Endothelial cell (in vitro differentiated cells): ENCODE data around the gene ZNF182. TPM values are rescaled to one million over a fixed set of nuclear protein-coding genes. Genes with fewer than 3 reads are reported as not detected.

ENCODE experiments used
- DNase-seq: peaks from one replicate; pipeline ENCODE4 v3.0.0; 2021; ENCODE audit warnings: low spot score
- H3K27ac Mint-ChIP-seq: one replicate; pipeline ENCODE4 v1.8.0; 2021; ENCODE audit warnings: mixed read lengths, inconsistent platforms; ENCODE audit not compliant: unreplicated experiment
- H3K27me3 Mint-ChIP-seq: one replicate; pipeline ENCODE4 v1.8.0; 2021; ENCODE audit warnings: mild to moderate bottlenecking, moderate library complexity, mixed read lengths, inconsistent platforms; ENCODE audit not compliant: unreplicated experiment
- H3K36me3 Mint-ChIP-seq: one replicate; pipeline ENCODE4 v1.8.0; 2021; ENCODE audit warnings: mild to moderate bottlenecking, low read depth, mixed read lengths, inconsistent platforms; ENCODE audit not compliant: unreplicated experiment
- H3K4me1 Mint-ChIP-seq: one replicate; pipeline ENCODE4 v1.8.0; 2021; ENCODE audit warnings: mild to moderate bottlenecking, mixed read lengths, inconsistent platforms; ENCODE audit not compliant: unreplicated experiment
- H3K4me3 Mint-ChIP-seq: one replicate; pipeline ENCODE4 v1.8.0; 2021; ENCODE audit warnings: mild to moderate bottlenecking, mixed read lengths, inconsistent platforms; ENCODE audit not compliant: unreplicated experiment
- H3K9me3 Mint-ChIP-seq: one replicate; pipeline ENCODE4 v1.8.0; 2021; ENCODE audit warnings: mixed read lengths, inconsistent platforms; ENCODE audit not compliant: unreplicated experiment
- CTCF ChIP-seq: fragments of 200-600 bp; sonication (generic); IDR thresholded peaks from one replicate; pipeline ENCODE4 v1.5.0; 2021; ENCODE audit warnings: antibody characterized with exemption; ENCODE audit not compliant: unreplicated experiment
- total RNA-seq: library from RNA; stranded (reverse); fragmentation: NEBNext Ultra II Directional; extraction: Animal tissue kit (Norgen Biotek cat#: 25700); gene quantifications from one replicate; pipeline ENCODE4 v1.2.1, GENCODE V29; 2021; ENCODE audit not compliant: unreplicated experiment

ZNF182 gene
- total RNA-seq, 1 donor from 2014 or later, result 7.0 TPM

- Mint-ChIP-seq H3K36me3 (no peaks in the 10 kb centered on the region), H3K27ac (no peak overlapping the region), H3K4me1 (no peaks in the 10 kb centered on the region), H3K9me3 (no peaks in the 10 kb centered on the region), H3K27me3 (no peaks in the 10 kb centered on the region), H3K4me3 (no peak overlapping the region)
- no peak for DNase-seq
- no peak for TF ChIP-seq CTCF
Measured at GRCh38 chrX:47927212-47927611, 76.6 kb downstream of the ZNF182 start.

Other genes with a start within 250 kb of the ZNF182 start
- gene ZNF81, start 167.1 kb downstream of the ZNF182 start, total RNA-seq, result 8.8 TPM
- gene SPACA5, start 3.0 kb upstream of the ZNF182 start, total RNA-seq, result not detected
- gene ZNF630, start 67.7 kb upstream of the ZNF182 start, total RNA-seq, result 1.7 TPM
- gene SPACA5B, start 126.6 kb upstream of the ZNF182 start, total RNA-seq, result not detected
- not detected for gene SSX5, start 192.8 kb upstream of the ZNF182 start, total RNA-seq